ENCODE results near the gene AHDC1.
A peak's percentile ranks its signal among the peaks of the same experiment; 100 is the strongest.
"Not testable (repeated sequence)": the region's sequence is repeated elsewhere in the genome, so short reads cannot be mapped to it uniquely, and the experiment has no call there.

The AHDC1 gene

DNA sequence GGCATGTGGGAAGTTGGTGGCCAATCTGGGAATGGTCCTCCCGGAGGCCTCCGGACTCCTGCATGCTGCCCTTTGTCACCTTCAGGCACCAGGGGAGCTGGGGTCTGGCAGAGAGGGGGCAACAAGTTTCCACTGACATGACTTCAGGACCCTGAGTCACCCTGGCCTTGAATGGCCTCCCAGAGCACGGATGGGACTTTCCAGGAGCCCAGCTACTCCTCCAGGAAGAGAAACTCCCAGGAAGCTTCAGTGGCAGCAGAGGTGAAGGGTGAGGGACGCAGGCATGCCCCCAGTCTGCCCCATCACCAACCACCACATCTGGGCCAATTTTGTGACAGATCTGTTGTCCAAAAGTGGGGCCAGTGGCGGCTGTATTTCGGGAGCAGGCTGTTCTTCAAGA, 58.1 kb downstream of the AHDC1 start:
- no peak overlapping the region for H3K9ac ChIP-seq
- TF ChIP-seq Cebpa-rat (IDR thresholded peaks at IDR 0.05): no peak
- peaks cover 96% of the 10 kb centered on the region for H4K20me1 ChIP-seq
- H3K9me3 ChIP-seq: no peaks in the 10 kb centered on the region
- no peak overlapping the region for H3K4me3 ChIP-seq
- peaks cover 98% of the 10 kb centered on the region for H3K36me3 ChIP-seq
- H3K27ac ChIP-seq: 0 out of 2 replicates have a peak overlapping the region, but pooled peaks have one; percentile 38
- no peaks in the 10 kb centered on the region for H3K27me3 ChIP-seq
- H3K4me1 ChIP-seq: peaks cover 51% of the 10 kb centered on the region
- H3K4me2 ChIP-seq: no peak overlapping the region

DNA sequence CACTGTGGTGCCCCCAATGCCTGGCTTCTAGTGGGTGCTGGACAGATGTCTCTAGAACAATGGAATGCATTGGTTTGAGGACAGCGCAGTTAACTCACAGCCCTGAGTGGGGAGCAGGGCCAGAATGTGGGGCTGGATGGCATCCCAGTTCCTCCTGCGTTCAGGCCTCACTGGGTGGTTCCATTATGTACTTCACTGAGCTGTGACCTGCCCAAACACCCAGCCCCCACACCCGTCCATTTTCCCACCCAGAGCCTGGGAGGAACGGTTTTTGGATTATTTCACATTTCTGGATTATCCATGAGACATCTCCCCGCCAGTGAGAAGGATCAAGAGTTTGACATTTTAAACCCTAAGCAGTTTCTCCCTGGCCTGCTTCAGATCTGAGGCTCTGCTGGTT, 58.7 kb downstream of the AHDC1 start:
- Histone ChIP-seq H3K9me3 (no peaks in the 10 kb centered on the region), H3K27ac (0 out of 2 replicates have a peak overlapping the region, but pooled peaks have one; percentile 49), H3K4me1 (peaks cover 56% of the 10 kb centered on the region), H4K20me1 (peaks cover 95% of the 10 kb centered on the region), H3K4me3 (no peak overlapping the region), H3K4me2 (no peak overlapping the region), H3K27me3 (no peaks in the 10 kb centered on the region), H3K9ac (no peak overlapping the region), H3K36me3 (peaks cover 97% of the 10 kb centered on the region)
- TF ChIP-seq Cebpa-rat (IDR thresholded peaks at IDR 0.05): no peak

GRCh38 chr1:27544834-27545233, 59.1 kb downstream of the AHDC1 start:
- Histone ChIP-seq H3K9ac (no peak overlapping the region), H3K9me3 (no peaks in the 10 kb centered on the region), H3K27me3 (no peaks in the 10 kb centered on the region), H3K27ac (peak overlapping the region; percentile 49; the same call in 1 of the 2 replicates), H3K4me3 (no peak overlapping the region), H3K4me2 (no peak overlapping the region), H3K4me1 (peaks cover 60% of the 10 kb centered on the region), H4K20me1 (peaks cover 95% of the 10 kb centered on the region), H3K36me3 (peaks cover 97% of the 10 kb centered on the region)
- no peak for TF ChIP-seq Cebpa-rat (IDR thresholded peaks at IDR 0.05)

- Histone ChIP-seq H3K9me3 (no peaks in the 10 kb centered on the region), H3K9ac (peak overlapping the region; percentile 53), H3K27ac (peak overlapping the region; percentile 71; the same call in 1 of the 2 replicates), H3K27me3 (no peaks in the 10 kb centered on the region), H4K20me1 (peaks cover 95% of the 10 kb centered on the region), H3K4me2 (no peak overlapping the region), H3K36me3 (peaks cover 97% of the 10 kb centered on the region), H3K4me1 (peaks cover 65% of the 10 kb centered on the region), H3K4me3 (no peak overlapping the region)
- TF ChIP-seq Cebpa-rat (IDR thresholded peaks at IDR 0.05): no peak
Observed at GRCh38 chr1:27543284-27543683, 60.7 kb downstream of the AHDC1 start.

DNA sequence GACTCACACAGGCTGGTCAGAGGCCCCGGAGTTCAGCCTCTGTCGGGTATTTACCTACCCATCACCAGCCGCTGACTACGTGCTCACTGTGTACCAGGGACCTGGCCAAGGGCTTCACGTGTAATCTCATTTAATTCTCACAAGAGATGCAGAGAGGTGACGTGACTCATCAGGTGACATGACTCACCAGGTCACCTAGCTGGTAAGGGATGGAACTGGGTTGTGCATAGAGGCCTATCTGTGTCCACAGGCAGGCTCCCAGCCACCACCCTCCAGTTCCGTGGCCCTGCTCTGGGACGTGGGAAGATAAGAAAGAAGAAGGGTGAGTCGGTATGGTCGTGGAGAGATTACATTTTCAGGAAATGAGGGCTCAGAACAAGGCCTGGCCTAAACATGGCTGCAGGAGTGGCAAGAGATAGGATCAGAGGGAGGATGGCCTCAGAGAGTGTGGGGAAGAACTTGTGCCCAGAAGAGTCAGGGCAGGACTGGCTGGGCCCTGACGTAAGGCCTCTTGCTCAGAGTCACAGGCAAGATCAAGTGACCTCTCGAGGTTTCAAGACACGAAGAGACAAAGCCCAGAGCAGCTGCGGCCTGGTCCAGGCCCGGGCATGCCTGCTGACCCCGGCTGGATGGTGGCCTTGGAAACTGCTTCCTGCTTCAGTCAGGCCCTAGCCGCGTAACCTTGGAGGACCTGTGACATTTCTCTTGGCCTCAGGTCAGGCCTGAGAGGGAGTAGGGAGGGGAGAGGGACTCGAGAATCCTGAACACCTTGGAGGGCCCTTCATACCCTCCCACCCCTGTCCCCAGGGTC, 61.3 kb downstream of the AHDC1 start:
- peaks cover 71% of the 10 kb centered on the region for H3K4me1 ChIP-seq
- no peaks in the 10 kb centered on the region for H3K27me3 ChIP-seq
- no peak overlapping the region for H3K4me2 ChIP-seq
- peaks cover 95% of the 10 kb centered on the region for H4K20me1 ChIP-seq
- peak overlapping the region; percentile 71 for H3K27ac ChIP-seq
- TF ChIP-seq Cebpa-rat (IDR thresholded peaks at IDR 0.05): no peak
- H3K36me3 ChIP-seq: peaks cover 97% of the 10 kb centered on the region
- H3K4me3 ChIP-seq: no peak overlapping the region
- peak overlapping the region; percentile 53 for H3K9ac ChIP-seq
- no peaks in the 10 kb centered on the region for H3K9me3 ChIP-seq

GRCh38 chr1:27539901-27540861, 63.8 kb downstream of the AHDC1 start:
- H3K36me3 ChIP-seq: peaks cover 97% of the 10 kb centered on the region
- no peak overlapping the region for H3K9ac ChIP-seq
- H3K27me3 ChIP-seq: no peaks in the 10 kb centered on the region
- no peak overlapping the region for H3K4me3 ChIP-seq
- no peak for TF ChIP-seq Cebpa-rat (IDR thresholded peaks at IDR 0.05)
- no peaks in the 10 kb centered on the region for H3K9me3 ChIP-seq
- H4K20me1 ChIP-seq: peaks cover 95% of the 10 kb centered on the region
- H3K4me1 ChIP-seq: peaks cover 82% of the 10 kb centered on the region
- H3K4me2 ChIP-seq: no peak overlapping the region
- no peak overlapping the region for H3K27ac ChIP-seq

DNA sequence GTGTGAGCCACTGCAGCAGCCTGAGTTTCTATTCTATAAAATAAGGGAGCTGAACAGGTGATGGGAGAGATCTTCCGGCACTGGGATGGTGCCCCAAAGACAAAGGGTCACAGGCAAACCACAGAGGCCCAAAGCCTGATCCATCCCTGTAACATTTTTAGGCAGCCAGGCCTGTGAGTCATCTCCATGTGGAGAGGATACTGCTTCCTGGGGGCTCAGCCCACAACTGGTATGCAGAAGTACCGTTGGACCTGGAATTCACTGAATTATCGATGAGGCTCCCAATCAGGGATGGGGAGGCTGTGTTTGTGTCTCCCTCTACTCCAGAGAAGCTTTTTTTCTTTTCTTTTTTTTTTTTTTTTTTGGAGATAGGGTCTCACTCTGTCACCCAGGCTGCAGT, 65.2 kb downstream of the AHDC1 start:
- Histone ChIP-seq H3K9me3 (no peaks in the 10 kb centered on the region), H4K20me1 (peaks cover 85% of the 10 kb centered on the region), H3K4me1 (peaks cover 74% of the 10 kb centered on the region), H3K9ac (no peak overlapping the region), H3K27ac (no peak overlapping the region), H3K36me3 (peaks cover 97% of the 10 kb centered on the region), H3K4me3 (no peak overlapping the region), H3K27me3 (no peaks in the 10 kb centered on the region), H3K4me2 (no peak overlapping the region)
- TF ChIP-seq Cebpa-rat (IDR thresholded peaks at IDR 0.05): no peak

- not testable (repeated sequence) for H3K4me3 ChIP-seq, H3K9me3 ChIP-seq, H3K4me2 ChIP-seq, H3K27ac ChIP-seq, H3K9ac ChIP-seq, H3K27me3 ChIP-seq
- Histone ChIP-seq H3K4me1 (peaks cover 76% of the 10 kb centered on the region), H4K20me1 (peaks cover 80% of the 10 kb centered on the region), H3K36me3 (peaks cover 97% of the 10 kb centered on the region)
Observed at GRCh38 chr1:27538305-27538676, 65.7 kb downstream of the AHDC1 start.

GRCh38 chr1:27536767-27537166, 67.2 kb downstream of the AHDC1 start:
- H3K9ac ChIP-seq: peak overlapping the region; percentile 7; the same call in 1 of the 2 replicates
- peaks cover 76% of the 10 kb centered on the region for H3K4me1 ChIP-seq
- no peaks in the 10 kb centered on the region for H3K27me3 ChIP-seq
- TF ChIP-seq Cebpa-rat (IDR thresholded peaks at IDR 0.05): no peak
- H3K27ac ChIP-seq: peak overlapping the region; percentile 23; the same call in 1 of the 2 replicates
- H3K36me3 ChIP-seq: peaks cover 84% of the 10 kb centered on the region
- no peak overlapping the region for H3K4me2 ChIP-seq
- no peaks in the 10 kb centered on the region for H3K9me3 ChIP-seq
- H3K4me3 ChIP-seq: no peak overlapping the region
- peaks cover 65% of the 10 kb centered on the region for H4K20me1 ChIP-seq
